ENCODE data around the gene TECPR2. TPM values are rescaled to one million over a fixed set of nuclear protein-coding genes. Genes with fewer than 3 reads are reported as not detected.

Gene TECPR2
- total RNA-seq, 1 experiment from 2014 or later: 12.2 TPM

- Histone ChIP-seq H3K79me2 (ENCODE audit: insufficient read depth, low read length) (no peaks in the 10 kb centered on the region), H2AFZ (ENCODE audit: low read depth, low read length, poor library complexity, severe bottlenecking) (peak overlapping the region; percentile 21), H3K9ac (ENCODE audit: low read length) (no peak overlapping the region), H3K4me1 (ENCODE audit: control insufficient read depth in 1 of 2, insufficient read depth in 2 of 2, low read length in 2 of 2) (peaks cover 30 to 68% of the 10 kb centered on the region in 2 experiments), H3K27ac (ENCODE audit: low read depth, low read length) (peak overlapping the region; percentile 86), H3K9me3 (ENCODE audit: control insufficient read depth in 1 of 2, insufficient read depth in 1 of 2, low read depth in 1 of 2, low read length in 2 of 2) (no peaks in the 10 kb centered on the region), H4K20me1 (ENCODE audit: insufficient read depth) (no peaks in the 10 kb centered on the region), H3K9me2 (ENCODE audit: insufficient read depth) (no peaks in the 10 kb centered on the region), H3K36me3 (ENCODE audit: control insufficient read depth in 1 of 2, insufficient read depth in 2 of 2, low read length in 2 of 2) (no peaks in the 10 kb centered on the region), H3K4me2 (ENCODE audit: low read length) (peak overlapping the region; percentile 79; the same call in 1 of the 2 replicates), H3K4me3 (replicated peaks in 1 of 2; ENCODE audit: low read depth in 1 of 2, low read length in 2 of 2) (no peak overlapping the region), H3K27me3 (ENCODE audit: insufficient read depth, low read length) (no peaks in the 10 kb centered on the region)
- no TSS peak for BruUV-seq (replicated peaks)
- no peak for DNase-seq (ENCODE audit: low read depth, low spot score)
- ChIA-PET RAD21 (ENCODE audit: low non-redundant PET in 1 of 2, low total read pairs in 2 of 2, uncharacterized antibody in 2 of 2, unreplicated experiment in 2 of 2) (no interaction called here), CTCF (no interaction called here), POLR2A (interaction anchor here (0.7 to 2.0 kb wide), 2 partner anchors 9 to 30 kb away, joined by 3 to 5 read pairs; no protein-coding TSS in a partner anchor)
- intact Hi-C loops (cut with micrococcal nuclease): loop anchor here (10.0 kb wide), 3 partner anchors 126 to 396 kb away; partner anchors contain the start of genes AMN and TRAF3
- ATAC-seq: no peak
- no peak for TF ChIP-seq ATF3 (IDR thresholded peaks at IDR 0.05)
- no peak for TF ChIP-seq POLR2AphosphoS5 (IDR thresholded peaks at IDR 0.05; ENCODE audit: low read depth, low read length)
- TF ChIP-seq SP1 (IDR thresholded peaks at IDR 0.05; ENCODE audit: low read depth): no peak
- no peak for TF ChIP-seq ZNF274 (IDR thresholded peaks at IDR 0.05; ENCODE audit: low read depth, low read length)
- no peak for TF ChIP-seq CTCF (IDR thresholded peaks at IDR 0.05 in 2 of 3, conservative IDR thresholded peaks at IDR 0.05 in 1 of 3; ENCODE audit: borderline replicate concordance in 1 of 3, insufficient read depth in 1 of 3, low read depth in 2 of 3, low read length in 2 of 3)
- TF ChIP-seq REST (IDR thresholded peaks at IDR 0.05; ENCODE audit: low read depth): no peak
- no peak for TF ChIP-seq CEBPB (IDR thresholded peaks at IDR 0.05; ENCODE audit: low read depth)
- TF ChIP-seq EZH2phosphoT487 (IDR thresholded peaks at IDR 0.05; ENCODE audit: borderline replicate concordance): no peak
- TF ChIP-seq RAD21 (IDR thresholded peaks at IDR 0.05; ENCODE audit: low read depth): no peak
Observed at GRCh38 chr14:102528431-102529170, 165.9 kb downstream of the TECPR2 start.
